A673 (cell line): ENCODE results near the gene DIP2B. TPM values are rescaled to one million over a fixed set of nuclear protein-coding genes. Genes with fewer than 3 reads are reported as not detected.
A peak's percentile ranks its signal among the peaks of the same experiment; 100 is the strongest.

Experiments used
- BruUV-seq: library from RNA; stranded (reverse); fragments of 400-500 nt; replicated peaks from 2 replicates; lab custom pipeline; 2021; lab: Mats Ljungman, UMichigan
- CTCF ChIA-PET: fragments of 300-600 bp; sonication (Branson Sonifier 250); formaldehyde crosslinking; loops from one replicate; lab custom pipeline; 2022; ENCODE audit warnings: antibody characterized with exemption; lab: Charles Lee
- POLR2A ChIA-PET: fragments of 300-600 bp; sonication (Branson Sonifier 250); formaldehyde crosslinking; loops from one replicate; lab custom pipeline; 2022; ENCODE audit warnings: antibody characterized with exemption; ENCODE audit not compliant: low non-redundant PET; lab: Charles Lee
- DNase-seq: peaks from one replicate; pipeline ENCODE4 v3.0.0-alpha.2; 2015; ENCODE audit warnings: low spot score
- H3K27ac ChIP-seq: fragments of 200-600 bp; sonication (generic); 2 replicates; pipeline ENCODE4 v1.5.1; 2016; ENCODE audit warnings: mixed run types, low read depth, mild to moderate bottlenecking, mixed read lengths, antibody characterized with exemption, low read length; ENCODE audit not compliant: poor library complexity, severe bottlenecking
- H3K27me3 ChIP-seq: fragments of 200-600 bp; sonication (generic); replicated peaks from 2 replicates; pipeline ENCODE4 v1.6.1; 2017; ENCODE audit warnings: mixed run types, low read depth, mild to moderate bottlenecking, mixed read lengths, antibody characterized with exemption, low read length; ENCODE audit not compliant: insufficient read depth, poor library complexity
- H3K36me3 ChIP-seq: fragments of 200-600 bp; sonication (generic); 2 replicates; pipeline ENCODE4 v1.6.1; 2016; ENCODE audit warnings: mixed run types, mild to moderate bottlenecking, mixed read lengths, antibody characterized with exemption, low read length; ENCODE audit not compliant: insufficient read depth, poor library complexity, severe bottlenecking
- H3K4me1 ChIP-seq: fragments of 200-600 bp; sonication (generic); 2 replicates; pipeline ENCODE4 v1.6.1; 2017; ENCODE audit warnings: mixed run types, mild to moderate bottlenecking, mixed read lengths, antibody characterized with exemption, low read length; ENCODE audit not compliant: insufficient read depth, poor library complexity, severe bottlenecking
- H3K4me3 ChIP-seq: fragments of 200-600 bp; sonication (generic); 2 replicates; pipeline ENCODE4 v1.5.1; 2016; ENCODE audit warnings: low read depth, mixed run types, mild to moderate bottlenecking, mixed read lengths, low read length; ENCODE audit not compliant: poor library complexity, severe bottlenecking
- H3K9me3 ChIP-seq: fragments of 200-600 bp; sonication (generic); 2 replicates; pipeline ENCODE4 v1.6.1; 2016; ENCODE audit warnings: mixed run types, low read depth, mild to moderate bottlenecking, mixed read lengths, antibody characterized with exemption, low read length; ENCODE audit not compliant: poor library complexity, severe bottlenecking
- EZH2 ChIP-seq: fragments of 200-600 bp; sonication (generic); IDR thresholded peaks from 2 replicates; pipeline ENCODE4 v1.6.1; 2017; ENCODE audit warnings: borderline replicate concordance, low read depth, mild to moderate bottlenecking, mixed read lengths, antibody characterized with exemption, low read length; ENCODE audit not compliant: poor library complexity, severe bottlenecking
- intact Hi-C: fragments of 100-400 bp; cut with micrococcal nuclease; formaldehyde crosslinking; loops from one replicate; pipeline ENCODE4 v1.10.0; 2022; ENCODE audit not compliant: unreplicated experiment
- total RNA-seq: library from RNA; stranded (reverse); gene quantifications from 2 replicates; pipeline ENCODE4 v1.2.3, GENCODE V29; 2021
- TF ChIP-seq, protein P1 (sequence below): fragments of 300-800, 200-600 bp; sonication (generic); conservative IDR thresholded peaks from 2 replicates; pipeline ENCODE4 v1.5.1; 2017; ENCODE audit warnings: low read depth, mild to moderate bottlenecking, antibody characterized with exemption, low read length, moderate library complexity, mixed read lengths

Gene DIP2B
- total RNA-seq, 1 experiment from 2014 or later = 40.5 TPM

DNA sequence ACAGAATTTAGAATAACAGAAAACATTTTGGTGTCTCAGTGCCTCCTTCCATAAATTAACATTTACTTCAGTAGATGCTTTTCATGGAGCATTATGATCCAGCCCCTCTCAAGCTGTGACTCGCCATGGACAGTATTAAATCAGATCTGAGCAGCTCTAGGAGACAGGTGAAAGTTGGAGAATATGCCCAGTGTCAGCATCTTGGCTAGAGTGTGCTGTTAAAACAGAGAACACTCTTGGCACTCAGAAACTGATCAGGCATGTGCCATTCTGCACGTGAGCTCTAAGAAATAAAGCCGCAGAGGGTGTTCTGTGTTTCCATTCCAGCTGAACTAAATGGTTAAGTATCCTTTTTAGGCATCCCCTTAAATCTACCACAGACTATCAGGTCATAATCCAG lies 68.0 kb downstream of the DIP2B start:
- DNase-seq = no peak
- intact Hi-C loops = no loop called here
- H3K36me3 ChIP-seq = no peaks in the 10 kb centered on the region
- H3K4me1 ChIP-seq = peaks cover 61% of the 10 kb centered on the region
- H3K27ac ChIP-seq = peak overlapping the region; percentile 52
- no peak overlapping the region for H3K4me3 ChIP-seq
- no peaks in the 10 kb centered on the region for H3K9me3 ChIP-seq
- TF ChIP-seq, protein P1, sequence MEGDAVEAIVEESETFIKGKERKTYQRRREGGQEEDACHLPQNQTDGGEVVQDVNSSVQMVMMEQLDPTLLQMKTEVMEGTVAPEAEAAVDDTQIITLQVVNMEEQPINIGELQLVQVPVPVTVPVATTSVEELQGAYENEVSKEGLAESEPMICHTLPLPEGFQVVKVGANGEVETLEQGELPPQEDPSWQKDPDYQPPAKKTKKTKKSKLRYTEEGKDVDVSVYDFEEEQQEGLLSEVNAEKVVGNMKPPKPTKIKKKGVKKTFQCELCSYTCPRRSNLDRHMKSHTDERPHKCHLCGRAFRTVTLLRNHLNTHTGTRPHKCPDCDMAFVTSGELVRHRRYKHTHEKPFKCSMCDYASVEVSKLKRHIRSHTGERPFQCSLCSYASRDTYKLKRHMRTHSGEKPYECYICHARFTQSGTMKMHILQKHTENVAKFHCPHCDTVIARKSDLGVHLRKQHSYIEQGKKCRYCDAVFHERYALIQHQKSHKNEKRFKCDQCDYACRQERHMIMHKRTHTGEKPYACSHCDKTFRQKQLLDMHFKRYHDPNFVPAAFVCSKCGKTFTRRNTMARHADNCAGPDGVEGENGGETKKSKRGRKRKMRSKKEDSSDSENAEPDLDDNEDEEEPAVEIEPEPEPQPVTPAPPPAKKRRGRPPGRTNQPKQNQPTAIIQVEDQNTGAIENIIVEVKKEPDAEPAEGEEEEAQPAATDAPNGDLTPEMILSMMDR = no peak
- TF ChIP-seq EZH2 = no peak
- ChIA-PET POLR2A (no interaction called here), CTCF (no interaction called here)
- BruUV-seq = no TSS peak
- H3K27me3 ChIP-seq = no peaks in the 10 kb centered on the region

DNA sequence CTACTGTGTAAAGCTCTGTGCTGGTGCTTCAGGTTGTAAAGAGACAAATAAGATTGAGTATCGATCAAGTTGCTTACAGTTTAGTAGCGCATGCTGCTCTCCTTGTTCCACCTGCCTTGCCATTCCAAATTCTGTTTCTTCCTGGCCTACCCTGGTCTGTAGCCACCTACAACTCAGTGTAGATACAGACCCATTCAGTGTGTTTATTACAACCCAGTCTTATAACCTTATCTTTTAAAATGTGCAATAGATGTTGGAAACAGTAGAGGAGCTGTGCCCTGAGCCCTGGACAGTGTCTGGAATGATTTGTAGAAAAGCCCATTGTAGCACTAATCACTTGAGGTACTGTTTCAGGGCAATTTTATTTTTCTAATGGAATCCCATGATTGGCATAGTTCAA lies 68.5 kb downstream of the DIP2B start:
- Histone ChIP-seq H3K36me3 (no peaks in the 10 kb centered on the region), H3K27me3 (no peaks in the 10 kb centered on the region), H3K27ac (peak overlapping the region; percentile 52), H3K9me3 (no peaks in the 10 kb centered on the region), H3K4me3 (no peak overlapping the region), H3K4me1 (peaks cover 56% of the 10 kb centered on the region)
- CTCF ChIA-PET = no interaction called here
- BruUV-seq = no TSS peak
- DNase-seq = no peak
- intact Hi-C loops = no loop called here
- POLR2A ChIA-PET = no interaction called here
- TF ChIP-seq, protein P1 = no peak
- no peak for TF ChIP-seq EZH2

DNA sequence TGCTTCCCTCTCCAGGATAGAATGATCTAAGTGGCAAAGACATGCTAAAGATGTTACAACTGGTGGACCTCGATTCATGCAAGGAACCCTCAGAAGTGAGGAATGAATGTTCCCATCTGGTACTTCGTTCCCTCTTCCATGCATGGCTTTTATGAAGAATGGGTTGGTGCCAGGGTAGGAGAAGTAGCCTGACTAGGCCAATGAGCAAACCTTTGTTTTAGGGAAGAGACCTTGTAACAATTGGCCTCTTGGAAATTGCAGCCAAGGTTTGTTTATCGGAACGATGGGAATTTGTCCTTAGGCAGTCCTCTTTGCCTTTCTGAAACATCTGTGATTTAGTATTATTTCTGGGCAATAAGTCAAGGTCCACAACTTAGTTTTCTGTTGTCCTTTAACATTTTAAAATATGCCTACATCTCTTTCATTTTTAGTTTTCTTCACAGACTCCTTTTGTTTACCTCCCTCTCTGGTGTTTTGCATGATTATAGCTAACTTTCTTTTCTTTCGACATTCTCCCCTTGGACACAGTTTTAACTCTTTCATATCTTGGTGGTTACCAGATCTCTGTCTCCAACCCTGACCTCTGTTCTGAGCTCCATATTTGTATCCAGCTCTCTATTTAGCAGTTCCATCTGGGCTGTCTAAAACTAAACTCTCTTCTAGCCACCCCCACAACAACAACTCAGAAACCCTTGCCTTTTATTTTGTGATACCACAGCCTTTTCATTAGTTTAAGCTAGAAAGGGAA lies 70.0 kb downstream of the DIP2B start:
- Histone ChIP-seq H3K27me3 (no peaks in the 10 kb centered on the region), H3K4me3 (no peak overlapping the region), H3K27ac (peak overlapping the region; percentile 27), H3K9me3 (no peaks in the 10 kb centered on the region), H3K36me3 (no peaks in the 10 kb centered on the region), H3K4me1 (peaks cover 43% of the 10 kb centered on the region)
- no TSS peak for BruUV-seq
- ChIA-PET CTCF (no interaction called here), POLR2A (no interaction called here)
- intact Hi-C loops = no loop called here
- TF ChIP-seq, protein P1 = no peak
- no peak for TF ChIP-seq EZH2
- DNase-seq = no peak
